Adrenal gland (tissue), 12 donors: ENCODE measurements around the gene CCNI. TPM values are rescaled to one million over a fixed set of nuclear protein-coding genes. Genes with fewer than 3 reads are reported as not detected.

ENCODE experiments used
- DNase-seq, 7 donors: peaks; one replicate each; pipeline ENCODE4 v3.0.0-alpha.2; 2019 to 2020
- H3K27ac ChIP-seq, 5 donors: fragments of 200-600 bp; sonication (generic) in 4 of 5; 1 replicate in 3 of 5; 2 replicates in 2 of 5; pipeline versions ENCODE4 v1.5.1 to v1.8.0; 2016 to 2020; ENCODE audit warnings: mild to moderate bottlenecking in 1 of 5
- H3K27me3 ChIP-seq: fragments of 200-600 bp; 2 replicates; pipeline ENCODE4 v1.8.0; 2021
- H3K36me3 ChIP-seq, 2 donors: fragments of 200-600 bp; replicated peaks in 1 of 2; 1 replicate in 1 of 2; 2 replicates in 1 of 2; pipeline versions ENCODE4 v1.5.1 to v1.8.0; 2018 to 2022
- H3K4me1 ChIP-seq, 2 donors: fragments of 200-600 bp; replicated peaks in 1 of 2; 1 replicate in 1 of 2; 2 replicates in 1 of 2; pipeline versions ENCODE4 v1.5.1 to v1.8.0; 2018 to 2021
- H3K4me3 ChIP-seq, 4 donors: fragments of 200-600 bp; sonication (generic) in 3 of 4; one replicate each; pipeline ENCODE4 v1.5.1; 2016 to 2018
- H3K9me3 ChIP-seq, 3 donors: fragments of 200-600 bp; sonication (generic) in 1 of 3; replicated peaks in 1 of 3; 1 replicate in 2 of 3; 2 replicates in 1 of 3; pipeline versions ENCODE4 v1.5.1 to v1.8.0; 2016 to 2021
- POLR2A ChIP-seq, 2 donors: fragments of 450-650 bp; IDR thresholded peaks; one replicate each; pipeline ENCODE4 v1.6.1; 2017; ENCODE audit warnings: antibody characterized with exemption in 2 of 2, mild to moderate bottlenecking in 2 of 2, moderate library complexity in 1 of 2
- WGBS, 4 donors: extraction: QIAGEN DNeasy Blood & Tissue Kit in 2 of 4; methylation state at CpG; one replicate each; pipeline versions ENCODE4 v1.1.5 to v1.1.7; 2013 to 2017; 5-methylcytosine and 5-hydroxymethylcytosine counted together
- intact Hi-C, 2 donors: fragments of 100-400 bp; cut with DNase I; formaldehyde crosslinking; loops; one replicate each; pipeline versions ENCODE4 v1.14.1 to v1.15.0; 2022 to 2023
- polyA plus RNA-seq, 3 donors: library from polyadenylated mRNA; stranded (reverse); fragments of 200-250 nt in 2 of 3; fragments of 350-450 nt in 1 of 3; fragmentation: Illumina TruSeq in 1 of 3; extraction: RNeasy Lipid Tissue Mini Kit (QIAGEN cat#74804) in 1 of 3; gene quantifications; one replicate each; pipeline ENCODE4 v1.2.3, GENCODE V29; 2013 to 2014
- total RNA-seq, 9 donors: library from RNA; depleted of rRNA in 4 of 9; stranded (reverse); fragments of >200 nt in 4 of 9; fragments of 120-200 nt in 1 of 9; fragmentation: NEBNext Ultra II Directional in 1 of 9; extraction: Animal tissue kit (Norgen Biotek cat#: 25700) in 1 of 9; gene quantifications; one replicate each; pipeline versions ENCODE4 v1.1.0 to v1.2.4, GENCODE V29; 2013 to 2023
- TF ChIP-seq, protein P1 (sequence below), 6 experiments: fragments of 450-650 bp in 4 of 6; fragments of 200-600 bp in 2 of 6; sonication (generic) in 1 of 6; IDR thresholded peaks; 1 replicate in 5 of 6; 2 replicates in 1 of 6; pipeline versions ENCODE4 v1.5.1 to v1.8.0; 2016 to 2021; ENCODE audit warnings: antibody characterized with exemption in 6 of 6, mild to moderate bottlenecking in 2 of 6, moderate library complexity in 1 of 6
- donor health status: healthy with polysubstance abuse.
- donor health status: Bipolar disorder and iron deficiency.
- donor health status: DM: yes; HTN: yes; CAD: no.
- donor health status: DM: no; HTN: no; CAD: no.
- donor health status: DM: no; HTN: no; CAD: no.
- donor health status: DM: yes; HTN: yes; CAD: no.

CCNI gene
- total and polyA plus RNA-seq, 12 donors, result 32.1 to 261 (median 155) TPM

DNA sequence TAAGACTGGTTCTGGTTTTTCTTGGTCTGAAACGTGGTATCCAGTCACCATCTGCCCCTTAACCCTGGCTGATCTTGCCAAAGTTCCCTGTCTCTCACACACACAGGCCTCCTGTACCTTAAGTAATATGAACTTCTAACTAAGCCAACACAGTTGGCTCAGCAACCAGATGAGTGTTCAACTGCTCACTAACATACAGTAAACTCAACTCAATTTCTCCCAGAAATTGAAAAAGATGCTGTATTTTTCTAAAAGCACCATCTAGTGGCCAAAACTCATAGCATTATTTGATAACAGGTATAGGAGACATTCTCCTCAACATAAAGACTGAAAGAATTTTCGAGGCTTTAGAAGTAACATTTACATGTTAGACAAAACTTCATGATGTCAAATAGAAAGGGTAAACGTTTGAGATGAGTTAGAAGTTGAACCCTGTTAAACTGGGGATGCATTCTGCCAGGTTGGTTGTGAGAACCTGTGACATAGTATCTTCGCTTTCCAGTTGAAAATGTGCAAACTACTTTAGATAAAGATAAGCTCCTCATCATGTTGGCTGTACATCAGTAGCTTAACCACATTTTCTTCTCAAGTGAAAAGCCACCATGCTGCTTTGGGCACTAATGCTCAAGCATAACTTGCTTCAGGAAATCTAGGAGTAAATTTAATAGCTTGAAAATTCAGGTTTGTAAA, 31.2 kb downstream of the CCNI start:
- peaks cover 0 to 9% of the 10 kb centered on the region in 2 donors for H3K4me1 ChIP-seq
- no peak for DNase-seq
- H3K9me3 ChIP-seq, result no peaks in the 10 kb centered on the region
- intact Hi-C loops, result loop anchor here in 1 of 2 donors (10.0 kb wide), 2 partner anchors 160 to 530 kb away; no protein-coding TSS in a partner anchor
- H3K27me3 ChIP-seq, result no peaks in the 10 kb centered on the region
- peak overlapping the region in 2 of 5 donors; percentile 31 to 56 for H3K27ac ChIP-seq
- 59 to 70% (median 63%) methylated on average over 4 of the region's 4 CpGs for WGBS, 4 donors
- no peak overlapping the region for H3K4me3 ChIP-seq
- TF ChIP-seq, protein P1, sequence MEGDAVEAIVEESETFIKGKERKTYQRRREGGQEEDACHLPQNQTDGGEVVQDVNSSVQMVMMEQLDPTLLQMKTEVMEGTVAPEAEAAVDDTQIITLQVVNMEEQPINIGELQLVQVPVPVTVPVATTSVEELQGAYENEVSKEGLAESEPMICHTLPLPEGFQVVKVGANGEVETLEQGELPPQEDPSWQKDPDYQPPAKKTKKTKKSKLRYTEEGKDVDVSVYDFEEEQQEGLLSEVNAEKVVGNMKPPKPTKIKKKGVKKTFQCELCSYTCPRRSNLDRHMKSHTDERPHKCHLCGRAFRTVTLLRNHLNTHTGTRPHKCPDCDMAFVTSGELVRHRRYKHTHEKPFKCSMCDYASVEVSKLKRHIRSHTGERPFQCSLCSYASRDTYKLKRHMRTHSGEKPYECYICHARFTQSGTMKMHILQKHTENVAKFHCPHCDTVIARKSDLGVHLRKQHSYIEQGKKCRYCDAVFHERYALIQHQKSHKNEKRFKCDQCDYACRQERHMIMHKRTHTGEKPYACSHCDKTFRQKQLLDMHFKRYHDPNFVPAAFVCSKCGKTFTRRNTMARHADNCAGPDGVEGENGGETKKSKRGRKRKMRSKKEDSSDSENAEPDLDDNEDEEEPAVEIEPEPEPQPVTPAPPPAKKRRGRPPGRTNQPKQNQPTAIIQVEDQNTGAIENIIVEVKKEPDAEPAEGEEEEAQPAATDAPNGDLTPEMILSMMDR (IDR thresholded peaks at IDR 0.05), result peak; percentile 34 to 61 (median 54)
- no peak for TF ChIP-seq POLR2A (IDR thresholded peaks at IDR 0.05)
- H3K36me3 ChIP-seq, result peaks cover 0 to 23% of the 10 kb centered on the region in 2 donors

DNA sequence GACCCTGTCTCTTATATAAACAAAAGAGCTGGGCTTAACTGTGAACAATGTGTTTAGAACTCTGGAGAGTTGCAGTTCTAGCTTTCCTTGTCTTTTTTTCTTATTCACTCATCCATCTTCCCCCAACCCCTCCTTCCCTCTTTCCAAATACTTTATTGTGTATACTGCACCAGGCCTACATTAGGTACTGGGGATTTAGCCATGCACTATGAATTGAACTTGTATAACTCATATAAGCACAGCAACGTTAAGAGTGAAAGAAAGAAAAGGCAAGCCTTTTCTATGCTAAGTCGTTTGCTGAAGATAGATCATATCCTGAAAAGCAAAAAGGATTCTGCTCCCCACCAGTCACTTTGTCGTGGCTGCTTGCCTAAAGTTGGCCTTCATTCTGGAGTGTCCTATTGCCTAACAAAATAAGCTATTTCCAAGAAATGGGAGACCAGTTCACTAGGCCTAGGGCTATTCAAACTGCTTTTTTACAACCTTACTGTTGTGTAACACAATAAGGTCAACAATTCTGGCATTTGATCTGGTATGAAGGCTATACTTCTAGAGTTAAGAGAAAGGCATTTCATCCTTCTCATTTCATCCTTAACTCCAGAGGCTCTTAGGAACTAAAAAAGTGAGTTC, 32.2 kb downstream of the CCNI start:
- DNase-seq, result peak in 3 of 7 donors; percentile 40 to 58 (median 45)
- Histone ChIP-seq H3K4me3 (no peak overlapping the region), H3K9me3 (no peaks in the 10 kb centered on the region), H3K36me3 (peaks cover 0 to 23% of the 10 kb centered on the region in 2 donors), H3K4me1 (peaks cover 0 to 9% of the 10 kb centered on the region in 2 donors), H3K27ac (peak overlapping the region in 2 of 5 donors; percentile 31 to 43), H3K27me3 (no peaks in the 10 kb centered on the region)
- TF ChIP-seq POLR2A (IDR thresholded peaks at IDR 0.05), result no peak
- TF ChIP-seq, protein P1 (IDR thresholded peaks at IDR 0.05), result no peak
- intact Hi-C loops, result loop anchor here in 1 of 2 donors (10.0 kb wide), 2 partner anchors 161 to 529 kb away; no protein-coding TSS in a partner anchor
- 48 to 62% (median 50%) methylated on average over 3 of the region's 3 CpGs for WGBS, 4 donors

DNA sequence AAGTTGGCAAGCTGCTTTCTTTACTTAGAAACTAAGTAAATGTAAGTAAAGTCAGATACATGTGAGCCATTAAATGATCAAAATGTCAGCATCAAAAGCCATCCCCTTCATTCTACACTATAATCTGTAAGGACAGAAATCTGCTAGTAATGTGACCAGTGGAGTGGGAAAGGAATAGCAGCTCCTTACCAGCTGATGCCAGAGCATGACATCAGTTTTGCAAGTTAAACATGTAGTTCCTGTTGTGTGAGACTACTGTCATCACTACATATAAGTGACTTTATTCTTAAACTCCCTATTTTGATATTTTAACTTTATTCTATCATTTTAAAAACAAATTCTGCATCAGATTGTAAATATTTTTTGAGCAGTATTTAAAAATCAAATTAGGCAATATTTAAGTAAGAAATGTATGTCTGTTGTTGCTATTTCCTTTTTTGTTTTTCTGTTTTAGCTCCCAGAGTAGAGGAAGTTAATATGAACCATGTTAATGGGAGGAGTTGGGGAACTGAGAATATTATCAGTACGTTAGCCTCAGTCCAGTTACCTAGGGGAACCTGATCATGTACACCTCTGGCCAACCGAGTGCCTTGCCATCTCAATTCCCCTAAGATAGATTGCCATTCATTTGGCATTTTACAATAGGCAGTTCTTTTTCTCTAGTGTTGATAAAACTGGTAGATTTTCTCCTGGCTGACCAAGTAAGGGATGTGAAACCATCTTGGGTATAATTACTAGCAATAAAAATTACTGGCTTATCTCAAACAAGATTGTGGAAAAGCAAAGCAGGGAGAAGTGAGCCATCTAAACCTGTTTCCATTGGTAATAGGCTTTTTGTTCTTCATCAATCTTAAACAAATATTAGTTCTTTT, 34.7 kb downstream of the CCNI start:
- H3K27me3 ChIP-seq, result no peaks in the 10 kb centered on the region
- no peak overlapping the region for H3K27ac ChIP-seq
- TF ChIP-seq, protein P1 (IDR thresholded peaks at IDR 0.05), result no peak
- TF ChIP-seq POLR2A (IDR thresholded peaks at IDR 0.05), result no peak
- DNase-seq, result no peak
- H3K4me3 ChIP-seq, result no peak overlapping the region
- 78 to 90% (median 84%) methylated on average over 2 of the region's 2 CpGs for WGBS, 4 donors
- H3K4me1 ChIP-seq, result peaks cover 0 to 9% of the 10 kb centered on the region in 2 donors
- no peaks in the 10 kb centered on the region for H3K9me3 ChIP-seq
- peaks cover 0 to under 1% of the 10 kb centered on the region in 2 donors for H3K36me3 ChIP-seq
- intact Hi-C loops, result loop anchor here in 1 of 2 donors (10.0 kb wide), 2 partner anchors 164 to 526 kb away; no protein-coding TSS in a partner anchor
